Measurements from ENCODE around the gene TNF. TPM values are rescaled to one million over a fixed set of nuclear protein-coding genes. Genes with fewer than 3 reads are reported as not detected.

The TNF gene
- not detected in 2 replicates for total RNA-seq
- 0.05 TPM for polyA plus RNA-seq (2012)

DNA sequence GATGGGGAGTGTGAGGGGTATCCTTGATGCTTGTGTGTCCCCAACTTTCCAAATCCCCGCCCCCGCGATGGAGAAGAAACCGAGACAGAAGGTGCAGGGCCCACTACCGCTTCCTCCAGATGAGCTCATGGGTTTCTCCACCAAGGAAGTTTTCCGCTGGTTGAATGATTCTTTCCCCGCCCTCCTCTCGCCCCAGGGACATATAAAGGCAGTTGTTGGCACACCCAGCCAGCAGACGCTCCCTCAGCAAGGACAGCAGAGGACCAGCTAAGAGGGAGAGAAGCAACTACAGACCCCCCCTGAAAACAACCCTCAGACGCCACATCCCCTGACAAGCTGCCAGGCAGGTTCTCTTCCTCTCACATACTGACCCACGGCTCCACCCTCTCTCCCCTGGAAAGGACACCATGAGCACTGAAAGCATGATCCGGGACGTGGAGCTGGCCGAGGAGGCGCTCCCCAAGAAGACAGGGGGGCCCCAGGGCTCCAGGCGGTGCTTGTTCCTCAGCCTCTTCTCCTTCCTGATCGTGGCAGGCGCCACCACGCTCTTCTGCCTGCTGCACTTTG, at the start of gene TNF:
Gene TNF, plus strand, starts transcription at position 231 of the 567 bp plus-strand sequence. Its CDS starts 177 bp downstream, at position 408.
- DNase-seq (ENCODE audit: low read depth) = no peak

DNA sequence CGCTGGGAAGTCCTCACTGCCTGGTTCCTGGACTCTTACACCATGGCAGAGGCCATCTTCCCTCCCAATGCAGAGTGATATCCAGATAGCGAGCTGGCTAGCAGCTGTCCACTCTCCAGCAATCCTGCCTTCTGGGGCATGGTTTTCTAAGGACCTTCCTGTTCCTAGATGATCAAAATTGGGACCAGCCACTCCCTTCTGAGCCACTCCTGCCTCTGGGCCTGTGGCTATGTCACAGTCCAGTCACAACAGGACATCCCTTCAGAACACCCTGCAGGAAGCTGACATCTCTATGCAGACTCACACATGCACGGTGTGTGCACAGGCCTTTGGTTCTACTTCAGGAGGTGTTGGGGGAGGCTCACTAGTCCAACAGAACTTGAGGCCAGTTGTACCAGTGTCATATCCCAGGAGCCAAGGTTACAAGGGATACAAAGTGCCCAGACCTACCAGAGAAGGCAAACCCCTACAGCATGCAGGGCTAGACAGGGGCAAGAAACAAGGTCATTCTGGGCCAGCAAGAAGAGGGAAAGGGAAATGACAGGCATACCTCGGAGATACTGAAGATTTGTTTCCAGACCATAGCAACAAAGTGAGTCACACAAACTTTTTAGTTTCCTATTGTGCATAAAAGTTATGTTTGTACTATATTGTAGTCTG, 49.3 kb upstream of the TNF start:
- peak; percentile 46 for DNase-seq (ENCODE audit: low read depth)

DNA sequence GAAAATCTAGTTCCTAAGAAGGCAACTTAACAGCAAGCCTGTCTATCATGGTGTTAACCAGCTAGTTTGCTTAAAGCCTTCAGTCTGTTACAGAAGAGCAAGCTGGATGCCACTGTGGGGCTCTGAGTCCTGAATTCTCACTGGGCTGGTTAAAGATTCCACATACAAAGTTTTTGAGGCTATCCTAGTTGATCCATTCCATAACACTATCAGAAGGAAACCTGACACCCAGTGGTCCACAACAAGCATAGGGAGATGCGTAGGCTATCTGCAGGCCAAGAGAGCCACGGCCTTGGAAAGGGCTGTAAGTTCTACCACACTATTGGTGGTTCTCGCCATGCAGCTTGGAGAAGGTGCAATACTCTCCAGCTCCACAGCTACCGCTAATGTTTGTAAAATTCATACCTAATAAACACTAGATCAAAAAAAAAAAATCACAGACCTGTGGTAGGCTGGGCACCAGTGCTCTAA, 47.0 kb upstream of the TNF start:
- no peak for DNase-seq (ENCODE audit: low read depth)

DNA sequence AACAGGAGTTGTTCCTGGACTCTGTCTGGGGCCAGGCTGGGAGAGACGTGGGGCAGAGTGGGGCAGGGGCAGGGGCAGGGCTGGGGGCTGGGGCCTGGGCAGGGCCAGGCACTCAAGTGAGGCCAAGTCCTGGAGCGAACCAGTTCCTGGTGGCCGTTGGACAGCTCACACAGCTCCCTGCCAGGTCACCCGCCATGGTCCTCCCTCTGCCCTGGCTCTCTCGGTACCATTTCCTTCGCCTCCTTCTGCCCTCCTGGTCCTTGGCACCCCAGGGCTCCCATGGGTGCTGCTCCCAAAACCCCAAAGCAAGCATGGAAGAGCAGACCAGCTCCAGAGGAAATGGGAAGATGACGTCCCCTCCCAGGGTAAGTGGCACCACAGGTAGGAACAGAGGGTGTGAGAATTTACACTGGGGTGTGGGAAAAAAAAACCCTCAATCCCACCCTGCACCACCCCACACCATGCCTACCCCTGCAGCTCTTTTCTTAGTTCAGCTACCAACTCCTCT, 46.5 kb upstream of the TNF start, which contains the start of gene MCCD1:
Gene MCCD1, plus strand, starts transcription at position 142 of the 508 bp plus-strand sequence. Its CDS starts 53 bp downstream, at position 195.
- DNase-seq (ENCODE audit: low read depth) = no peak

DNA sequence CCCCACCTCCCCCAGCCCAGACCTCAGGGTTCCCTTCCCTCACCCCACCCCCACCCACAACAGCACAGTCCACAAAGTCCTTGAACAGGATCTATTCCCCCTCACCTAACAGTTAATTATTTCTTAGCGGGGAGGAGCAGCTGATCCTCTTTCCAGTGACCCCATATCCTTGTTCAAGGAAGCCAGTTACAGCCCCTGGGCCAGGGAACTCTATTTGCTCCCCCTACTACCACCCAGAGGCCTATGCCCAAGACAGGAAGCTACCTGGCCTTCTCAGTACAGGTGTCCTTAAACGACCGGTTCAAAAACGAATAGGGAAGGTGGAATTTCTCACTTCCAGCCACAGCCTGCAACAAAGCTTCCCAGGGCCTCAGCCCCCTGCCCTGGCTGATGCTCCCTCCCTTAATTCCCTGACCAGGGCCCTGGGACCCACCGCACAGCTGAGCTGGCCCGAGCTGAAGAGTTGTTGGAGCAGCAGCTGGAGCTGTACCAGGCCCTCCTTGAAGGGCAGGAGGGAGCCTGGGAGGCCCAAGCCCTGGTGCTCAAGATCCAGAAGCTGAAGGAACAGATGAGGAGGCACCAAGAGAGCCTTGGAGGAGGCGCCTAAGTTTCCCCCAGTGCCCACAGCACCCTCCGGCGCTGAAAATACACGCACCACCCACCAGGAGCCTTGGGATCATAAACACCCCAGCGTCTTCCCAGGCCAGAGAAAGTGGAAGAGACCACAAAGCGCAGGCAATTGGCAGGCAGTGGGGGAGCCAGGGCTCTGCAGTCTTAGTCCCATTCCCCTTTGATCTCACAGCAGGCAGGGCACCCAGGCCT, 45.8 kb upstream of the TNF start:
- no peak for DNase-seq (ENCODE audit: low read depth)

DNA sequence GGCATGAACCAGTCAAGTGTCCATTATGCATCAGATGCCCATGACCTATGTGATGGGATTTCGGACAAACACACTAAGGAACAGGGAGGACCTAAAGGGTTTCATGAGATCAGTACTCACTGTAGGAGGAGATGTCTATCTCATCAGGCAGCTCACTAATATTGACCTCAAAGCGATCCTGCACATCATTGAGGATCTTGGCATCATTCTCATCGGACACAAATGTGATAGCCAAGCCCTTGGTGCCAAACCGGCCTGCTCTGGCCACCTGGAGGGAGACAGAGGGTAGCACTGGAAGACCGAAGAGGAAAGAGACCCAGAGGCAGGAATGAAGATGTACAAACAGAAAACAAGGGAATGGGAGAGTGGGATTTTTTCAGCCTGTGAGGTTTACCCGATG, 44.7 kb upstream of the TNF start:
- no peak for DNase-seq (ENCODE audit: low read depth)

DNA sequence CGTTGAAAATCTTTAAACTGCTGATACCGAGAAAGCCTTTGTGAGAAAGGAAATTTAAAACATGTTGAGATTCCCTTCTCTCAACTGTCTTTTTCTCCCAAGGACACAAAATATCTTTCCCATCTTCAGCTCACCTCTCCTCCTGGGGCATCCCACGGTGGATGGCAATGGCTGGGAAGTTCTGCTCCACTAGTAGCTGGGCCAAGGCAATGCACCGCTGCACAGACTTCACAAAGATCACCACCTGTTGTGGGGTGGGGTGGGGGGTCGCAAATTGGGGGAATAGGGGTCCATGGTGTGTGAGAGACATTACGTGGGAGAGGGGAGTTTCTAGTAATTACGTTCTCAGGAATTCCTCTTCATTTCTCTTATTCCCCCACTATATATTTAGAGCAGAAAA, 44.2 kb upstream of the TNF start:
- no peak for DNase-seq (ENCODE audit: low read depth)

DNA sequence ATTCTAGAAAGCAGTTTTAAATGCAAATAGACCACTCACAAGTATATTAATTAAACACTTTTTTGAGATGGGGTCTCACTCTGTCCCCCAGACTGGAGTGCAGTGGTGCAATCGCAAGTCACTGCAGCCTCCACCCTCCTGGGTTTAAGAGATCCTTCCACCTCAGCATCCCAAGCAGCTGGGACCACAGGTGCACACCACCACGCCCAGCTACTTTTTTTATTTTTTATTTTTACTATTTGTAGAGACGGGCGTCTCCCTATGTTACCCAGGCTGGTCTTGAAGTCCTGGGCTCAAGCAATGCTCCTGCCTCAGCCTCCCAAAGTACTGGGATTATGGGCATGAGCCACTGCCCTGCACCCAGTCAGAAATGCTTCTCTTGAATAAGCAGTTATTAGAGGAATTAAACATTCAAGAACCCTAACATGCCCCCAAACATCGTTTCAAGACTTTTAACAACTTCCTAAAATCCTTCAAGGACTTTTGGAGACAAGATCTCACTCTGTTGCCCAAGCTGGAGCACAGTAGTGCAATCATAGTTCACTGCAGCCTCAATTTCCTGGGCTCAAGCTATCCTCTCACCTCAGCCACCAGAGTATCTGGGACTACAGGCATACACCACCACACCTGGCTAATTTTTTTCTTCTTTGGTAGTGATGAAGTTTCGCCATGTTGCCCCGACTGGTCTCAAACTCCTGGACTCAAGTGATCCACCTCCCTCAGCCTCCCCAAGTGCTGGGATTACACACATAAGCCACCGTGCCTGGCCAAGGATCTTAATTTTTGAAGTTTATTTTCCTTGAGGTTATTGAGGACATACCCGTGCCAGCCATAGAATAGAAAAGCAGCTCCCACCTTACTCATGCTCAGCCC, 43.4 kb upstream of the TNF start:
- no peak for DNase-seq (ENCODE audit: low read depth)

DNA sequence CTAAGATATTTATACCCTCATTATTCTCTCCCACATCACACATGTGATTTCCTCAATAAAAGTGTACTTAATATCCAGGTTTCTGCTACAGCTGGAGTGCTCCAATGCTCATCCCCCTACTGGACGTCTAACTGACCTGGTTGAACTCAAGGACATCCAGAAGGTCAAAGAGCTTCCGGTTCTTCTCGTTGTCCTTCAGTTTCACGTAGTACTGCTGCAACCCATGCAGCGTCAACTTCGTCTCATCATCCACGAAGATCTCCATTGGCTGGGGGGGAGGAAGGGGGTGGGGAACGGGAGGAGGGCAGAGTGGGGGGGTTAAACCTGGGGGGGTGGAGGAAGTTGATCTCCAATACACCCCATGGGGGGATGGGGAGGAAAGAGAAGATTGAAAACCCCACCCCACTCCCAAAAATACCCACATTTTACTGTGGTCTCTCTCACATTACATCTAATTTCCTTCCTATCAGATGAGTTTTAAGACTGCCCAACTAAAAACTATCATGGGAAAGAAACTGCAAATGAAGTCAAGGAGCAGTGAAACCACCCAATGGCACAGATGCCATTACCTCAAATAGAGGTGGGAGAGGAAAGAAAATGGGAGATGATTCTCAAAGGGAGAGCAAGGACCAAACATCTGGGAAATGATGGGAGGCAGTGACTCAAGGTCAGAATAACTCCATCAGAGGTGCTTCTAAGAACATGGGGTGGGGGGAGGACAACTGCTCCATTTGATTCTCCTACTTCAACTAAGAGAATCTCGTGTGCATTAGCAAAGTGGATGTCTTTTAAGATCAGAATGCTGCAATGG, 42.5 kb upstream of the TNF start:
- no peak for DNase-seq (ENCODE audit: low read depth)

DNA sequence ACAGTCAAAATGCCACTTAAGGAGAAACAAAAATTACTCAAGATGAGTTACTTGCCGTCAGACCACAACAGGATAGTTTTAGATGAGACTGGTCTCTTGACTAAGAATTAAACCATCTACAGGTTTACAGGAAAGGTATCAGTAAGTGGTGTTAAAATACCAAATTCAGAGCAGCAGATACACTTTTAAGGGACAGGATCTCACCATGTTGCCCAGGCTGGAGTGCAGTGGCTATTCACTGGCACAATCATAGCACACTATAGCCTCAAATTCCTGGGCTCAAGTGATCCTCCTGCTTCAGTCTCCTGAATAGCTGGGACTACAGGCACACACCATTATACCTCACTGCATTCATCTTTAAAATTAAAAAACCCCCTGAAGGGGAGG, 41.9 kb upstream of the TNF start:
- no peak for DNase-seq (ENCODE audit: low read depth)

DNA sequence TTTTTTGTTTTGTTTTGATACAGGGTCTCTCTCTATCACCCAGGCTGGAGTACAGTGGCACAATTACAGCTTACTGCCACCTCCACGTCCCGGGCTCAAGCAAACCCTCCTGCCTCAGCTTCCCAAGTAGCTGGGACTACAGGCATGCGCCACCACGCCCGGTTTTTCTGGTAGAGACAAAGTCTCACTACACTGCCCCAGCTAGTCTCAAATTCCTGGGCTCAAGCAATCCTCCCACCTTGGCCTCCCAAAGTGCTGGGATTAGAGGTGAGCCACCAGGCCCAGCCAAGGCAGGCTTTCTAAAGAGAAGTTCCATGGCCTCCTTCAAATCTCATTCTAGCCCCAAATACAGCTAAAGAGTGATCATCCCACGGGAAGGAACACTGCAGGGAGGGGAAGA, 41.4 kb upstream of the TNF start:
- DNase-seq (ENCODE audit: low read depth) = no peak

DNA sequence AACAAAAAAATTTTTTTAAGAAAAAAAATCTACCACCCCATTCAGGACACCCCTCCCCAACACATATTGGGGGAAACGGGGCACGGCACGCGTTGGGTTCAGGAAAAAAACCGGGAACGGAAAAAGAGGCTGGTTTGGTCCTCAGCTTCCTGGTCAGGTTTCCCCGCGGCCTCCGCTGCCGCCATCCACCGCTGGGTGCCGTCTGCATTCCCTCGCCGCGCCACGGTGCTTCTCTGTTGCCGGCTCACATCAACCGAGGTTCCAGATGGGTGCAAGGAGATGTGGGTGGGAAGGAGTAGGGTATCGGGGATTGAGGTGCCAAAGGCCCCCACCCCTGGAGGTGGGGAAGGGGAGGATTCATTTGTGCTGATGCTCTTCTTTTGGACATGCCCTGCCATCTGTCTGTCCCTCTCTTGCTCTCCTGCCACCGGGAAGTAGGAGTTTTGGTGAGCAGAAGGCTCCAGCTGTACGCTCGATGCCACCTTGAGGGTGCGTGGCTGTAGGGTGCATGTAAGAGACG, 40.8 kb upstream of the TNF start:
- DNase-seq (ENCODE audit: low read depth) = no peak

DNA sequence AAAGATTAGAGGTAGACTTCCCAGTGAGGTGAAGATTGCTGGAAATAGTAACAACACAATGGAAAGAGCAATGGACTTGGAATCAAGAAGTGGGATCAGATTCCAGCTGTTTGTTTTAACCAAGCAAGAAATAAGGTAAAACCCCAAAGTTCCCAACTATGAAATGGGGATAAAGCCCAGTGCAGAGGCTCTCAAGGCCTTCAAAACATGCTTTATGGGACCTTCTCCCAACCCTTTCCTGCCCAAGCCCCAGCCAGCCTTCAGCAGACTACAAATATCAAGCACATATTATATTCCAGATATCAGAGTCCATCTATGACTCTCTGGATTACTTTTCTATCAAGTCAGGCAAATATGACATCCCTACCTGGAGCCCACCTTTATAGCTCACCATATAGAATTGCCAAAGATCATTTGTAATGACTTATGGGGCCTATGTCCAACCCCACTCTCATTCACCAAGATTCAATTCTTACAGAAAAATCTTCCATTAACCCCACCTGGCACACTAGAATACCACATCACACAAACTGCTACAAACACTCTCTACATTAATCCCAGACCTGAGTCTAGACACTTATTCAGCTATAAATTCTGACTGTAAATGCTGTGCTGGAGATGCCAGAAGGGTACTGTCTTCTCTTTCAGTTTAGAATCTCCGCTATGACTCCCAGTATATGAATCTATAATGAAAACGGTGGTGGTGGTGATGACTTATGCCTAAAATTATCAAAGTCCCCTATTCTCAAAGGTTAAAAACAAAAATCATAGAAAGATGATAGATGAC, 39.6 kb upstream of the TNF start:
- DNase-seq (ENCODE audit: low read depth) = no peak

DNA sequence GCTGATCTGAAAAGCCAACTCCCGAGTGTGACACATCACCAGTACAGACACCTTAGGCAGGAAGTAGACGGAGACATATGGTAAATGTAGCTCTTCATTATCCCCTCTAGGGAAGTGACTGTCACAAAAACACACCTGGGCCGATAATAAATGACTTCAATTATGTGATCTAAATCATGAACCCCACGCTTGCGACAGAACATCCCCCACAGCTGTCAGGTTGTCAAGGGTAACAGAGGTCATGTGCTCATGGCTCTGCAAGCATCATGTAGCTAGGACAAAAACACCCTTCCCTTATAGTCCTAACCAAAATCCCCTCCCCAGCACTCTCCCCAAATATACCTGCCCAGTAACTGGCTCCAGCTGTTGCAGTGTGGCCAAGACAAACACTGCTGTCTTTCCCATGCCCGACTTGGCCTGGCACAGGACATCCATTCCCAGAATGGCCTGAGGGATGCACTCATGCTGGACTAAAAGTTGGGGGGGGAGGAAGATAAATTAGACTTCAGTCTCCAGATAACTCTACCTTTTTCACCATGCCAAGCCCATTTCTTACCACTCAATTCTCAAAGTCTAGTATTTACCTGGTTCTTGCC, 36.5 kb upstream of the TNF start:
- no peak for DNase-seq (ENCODE audit: low read depth)

DNA sequence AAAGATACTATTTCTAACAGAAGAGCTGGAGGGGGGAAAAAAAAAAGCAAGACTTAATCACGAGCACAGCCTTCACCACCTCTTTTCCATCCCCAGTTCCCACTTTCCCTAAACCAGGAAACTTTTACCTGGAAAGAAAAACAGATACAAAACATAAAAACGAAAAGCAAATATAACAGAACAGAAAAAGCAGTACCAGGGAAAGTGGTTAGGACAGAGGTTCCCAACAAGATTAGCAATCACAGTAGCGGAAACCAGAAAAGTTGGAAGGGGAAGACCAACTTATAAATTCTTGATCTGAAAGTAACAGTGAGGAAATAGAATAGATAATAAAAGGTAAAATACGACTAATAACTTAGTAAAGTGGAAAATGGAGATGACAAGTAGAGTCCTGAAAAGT, 34.7 kb upstream of the TNF start:
- DNase-seq (ENCODE audit: low read depth) = no peak

DNA sequence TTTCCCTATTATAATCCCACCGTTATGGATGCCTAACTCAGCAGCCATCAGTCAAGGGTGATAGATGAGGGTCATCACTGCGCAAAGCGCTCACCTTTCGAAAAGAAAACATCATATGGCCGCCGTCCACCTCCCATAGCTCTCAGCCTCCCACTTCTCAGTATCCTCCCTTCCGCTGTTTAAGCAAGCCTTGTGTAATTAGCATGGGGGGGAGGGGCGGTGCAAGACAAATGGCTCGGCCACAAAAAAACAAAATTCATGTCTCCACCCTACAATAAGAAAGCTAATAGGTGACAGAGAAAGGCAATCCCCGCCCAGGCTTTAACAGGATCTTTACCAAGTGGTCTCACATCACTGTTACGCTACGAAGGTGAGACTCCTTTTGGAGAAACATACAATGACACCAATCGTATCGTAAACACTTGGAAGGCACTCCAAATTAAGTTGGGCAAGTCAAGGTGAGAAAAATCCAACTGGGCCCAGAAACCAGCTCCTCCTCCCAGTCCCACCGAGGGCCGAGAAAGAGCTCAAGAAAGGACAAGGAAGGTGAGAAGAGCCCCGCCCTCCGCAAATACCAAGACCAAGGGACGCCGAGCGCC, 34.2 kb upstream of the TNF start:
- peak; percentile 39 for DNase-seq (ENCODE audit: low read depth)

DNA sequence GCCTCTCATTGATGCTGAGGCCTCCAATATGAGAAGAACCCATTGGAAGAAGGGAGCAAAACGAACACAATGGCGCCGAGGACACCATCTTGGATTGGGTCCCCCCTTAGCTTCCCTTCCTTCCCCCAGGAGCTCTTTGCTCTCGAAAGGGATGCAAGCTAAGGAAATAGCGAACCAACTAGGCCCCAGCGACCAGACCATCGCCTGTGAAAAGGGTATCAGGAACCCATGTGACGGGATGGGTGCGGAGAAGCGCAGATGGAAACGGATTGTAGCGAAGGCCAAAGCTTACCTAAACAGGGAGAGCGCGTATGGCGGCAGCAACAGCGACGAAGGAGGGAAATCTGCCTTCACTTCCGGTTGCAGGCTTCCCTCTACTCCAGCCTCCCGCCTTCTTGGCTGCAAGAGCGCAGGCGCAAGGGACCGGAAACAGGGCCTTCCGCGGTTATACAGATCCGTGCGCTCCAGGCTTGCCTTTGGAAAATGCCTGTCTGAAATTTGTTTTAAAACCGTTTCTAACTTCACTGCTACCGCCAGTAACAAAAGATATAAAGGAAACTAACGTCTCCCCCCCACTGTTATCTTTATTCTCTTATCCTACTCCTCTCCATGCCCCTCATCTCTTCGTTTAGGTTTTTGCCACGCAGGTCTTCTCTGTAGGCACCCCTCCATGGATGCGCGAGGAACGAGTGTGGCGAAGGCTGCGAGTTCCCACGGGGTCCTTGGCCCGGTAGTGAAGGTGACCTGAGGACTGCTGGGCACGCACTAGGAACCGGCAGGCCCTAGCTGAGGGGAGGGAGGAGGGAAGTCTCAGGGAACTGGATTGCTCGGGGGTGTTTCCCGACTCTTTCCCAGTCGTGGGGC, 33.5 kb upstream of the TNF start, which contains the start of gene DDX39B:
Gene DDX39B, minus strand, starts transcription at position 346 of the 864 bp plus-strand sequence. CDS start 1,471 bp downstream, outside the sequence.
- DNase-seq (ENCODE audit: low read depth) = peak; percentile 98
